NAMALWA (cell line): ENCODE data around the gene MORN1.

Source experiments
- DNase-seq: peaks from one replicate; pipeline ENCODE4 v3.0.0-alpha.2; 2015; ENCODE audit warnings: low spot score

MORN1 gene

DNA sequence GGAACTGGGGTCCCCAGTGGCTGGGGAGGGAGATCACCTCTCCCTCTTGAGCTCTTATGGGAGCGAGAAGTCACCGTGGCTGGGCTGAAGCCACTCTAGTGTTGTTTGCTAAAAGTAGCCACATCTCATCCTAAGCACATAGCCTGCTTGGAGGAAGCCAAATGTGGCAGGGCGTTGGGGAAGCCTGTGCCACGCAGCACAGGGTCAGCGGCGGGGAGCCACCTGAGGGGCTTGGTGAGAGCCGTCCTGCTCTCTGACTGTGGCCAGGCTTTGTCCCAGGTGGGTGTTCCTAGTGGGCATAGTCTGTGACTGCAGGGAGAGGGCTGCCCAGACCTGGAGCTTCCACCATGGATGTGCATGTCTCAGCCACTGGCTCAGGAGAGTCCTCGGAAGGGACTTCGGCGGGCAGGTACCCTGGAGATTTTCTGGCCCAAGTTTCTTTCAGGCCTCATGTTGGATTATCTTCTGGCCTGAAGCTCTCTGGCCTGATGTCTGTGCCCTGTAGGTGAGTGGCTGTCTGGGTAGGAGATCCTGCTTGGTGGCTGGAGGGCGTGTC lies 38.9 kb downstream of the MORN1 start:
- no peak for DNase-seq

DNA sequence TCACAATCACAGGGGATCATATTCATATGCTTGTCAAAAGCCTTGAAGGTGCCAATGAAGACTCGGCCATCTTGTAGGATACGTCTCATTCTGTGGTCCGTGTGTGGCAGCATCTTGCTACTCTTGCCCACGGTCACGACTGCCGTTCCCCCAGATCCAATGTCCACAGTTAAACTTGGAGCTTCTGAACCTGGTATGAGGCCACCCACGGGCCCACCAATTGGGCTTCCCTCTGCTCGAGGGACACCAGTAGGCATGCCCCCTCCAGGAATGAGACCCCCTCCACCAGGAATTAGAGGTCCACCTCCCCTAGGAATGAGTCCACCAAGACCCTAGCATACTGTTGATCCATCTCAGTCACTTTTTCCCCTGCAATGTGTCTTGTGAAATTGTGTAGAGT lies 39.6 kb downstream of the MORN1 start:
- DNase-seq = no peak

DNA sequence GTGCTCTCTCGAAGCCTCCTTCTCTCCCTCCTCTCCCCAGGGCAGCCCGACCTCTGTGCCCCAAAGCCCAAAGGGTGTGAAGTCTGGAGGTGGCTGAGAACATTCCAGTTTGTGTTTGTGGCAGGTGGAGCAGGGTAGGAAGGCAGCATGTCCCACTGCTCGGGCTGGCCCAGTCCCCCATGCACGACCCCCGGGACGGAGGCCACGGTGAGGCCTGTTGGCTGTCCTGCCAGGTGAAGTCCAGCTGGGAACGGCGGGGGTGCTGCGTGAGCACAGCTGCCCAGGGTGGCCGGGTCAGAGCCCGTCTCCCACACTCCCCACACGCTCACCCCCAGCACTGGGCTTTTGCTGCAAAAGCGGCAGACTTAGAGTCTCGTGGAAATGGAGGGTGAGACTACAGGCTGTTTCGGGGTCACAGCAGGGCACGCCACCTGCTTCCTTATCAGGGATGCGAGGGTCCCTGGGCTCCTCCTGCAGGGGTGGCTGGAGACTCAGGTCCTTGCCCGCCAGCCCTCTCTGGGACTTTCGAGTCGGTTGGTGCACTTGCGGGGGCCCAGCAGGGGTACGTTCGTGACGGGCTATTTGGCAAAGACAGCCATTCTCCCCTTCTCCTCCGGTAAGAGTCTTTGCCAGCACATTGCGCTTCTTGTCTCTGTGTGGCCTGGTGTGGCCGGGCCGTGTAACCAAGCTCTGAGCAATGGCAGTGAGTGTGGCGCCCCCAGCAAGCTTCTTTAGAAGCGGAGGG lies 40.3 kb downstream of the MORN1 start:
- no peak for DNase-seq

DNA sequence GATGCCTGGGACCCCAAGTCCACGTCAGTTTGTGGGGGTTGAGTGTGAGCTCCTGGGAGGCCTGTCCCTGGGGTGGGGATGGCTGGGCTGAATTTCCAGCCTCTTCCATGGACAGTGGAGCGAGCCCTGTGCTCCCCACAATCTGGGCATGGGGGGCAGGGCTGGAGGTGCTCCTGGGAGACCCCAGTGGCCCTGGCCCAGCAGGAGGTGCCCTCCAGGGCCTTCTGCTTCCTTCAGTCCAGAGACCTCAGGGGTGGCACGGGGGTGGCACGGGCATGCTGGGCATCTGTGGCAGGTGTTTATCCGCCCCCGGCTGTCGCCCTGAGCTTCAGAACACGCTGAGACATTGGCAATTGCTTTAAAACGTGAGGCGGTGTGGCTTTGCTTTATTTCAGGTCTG lies 40.9 kb downstream of the MORN1 start:
- DNase-seq = no peak

DNA sequence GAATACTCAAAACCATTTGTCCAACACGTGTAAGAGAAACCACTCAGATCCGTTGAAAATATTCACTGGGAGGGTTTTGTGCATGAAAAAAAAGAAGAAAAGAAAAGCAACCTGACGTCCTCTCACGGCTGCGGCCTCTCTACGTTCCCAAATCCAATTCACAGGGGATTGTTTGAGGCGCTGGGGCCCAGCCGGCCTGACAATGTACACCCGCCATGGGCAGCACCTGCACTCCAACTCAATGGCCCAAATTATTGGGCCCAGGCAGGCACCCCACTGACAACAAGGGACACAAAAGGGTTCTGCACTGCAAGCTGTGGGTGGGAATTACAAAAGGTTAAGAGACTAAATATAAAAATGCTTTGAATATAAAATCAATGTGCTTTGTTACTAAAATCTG lies 41.5 kb downstream of the MORN1 start:
- no peak for DNase-seq

DNA sequence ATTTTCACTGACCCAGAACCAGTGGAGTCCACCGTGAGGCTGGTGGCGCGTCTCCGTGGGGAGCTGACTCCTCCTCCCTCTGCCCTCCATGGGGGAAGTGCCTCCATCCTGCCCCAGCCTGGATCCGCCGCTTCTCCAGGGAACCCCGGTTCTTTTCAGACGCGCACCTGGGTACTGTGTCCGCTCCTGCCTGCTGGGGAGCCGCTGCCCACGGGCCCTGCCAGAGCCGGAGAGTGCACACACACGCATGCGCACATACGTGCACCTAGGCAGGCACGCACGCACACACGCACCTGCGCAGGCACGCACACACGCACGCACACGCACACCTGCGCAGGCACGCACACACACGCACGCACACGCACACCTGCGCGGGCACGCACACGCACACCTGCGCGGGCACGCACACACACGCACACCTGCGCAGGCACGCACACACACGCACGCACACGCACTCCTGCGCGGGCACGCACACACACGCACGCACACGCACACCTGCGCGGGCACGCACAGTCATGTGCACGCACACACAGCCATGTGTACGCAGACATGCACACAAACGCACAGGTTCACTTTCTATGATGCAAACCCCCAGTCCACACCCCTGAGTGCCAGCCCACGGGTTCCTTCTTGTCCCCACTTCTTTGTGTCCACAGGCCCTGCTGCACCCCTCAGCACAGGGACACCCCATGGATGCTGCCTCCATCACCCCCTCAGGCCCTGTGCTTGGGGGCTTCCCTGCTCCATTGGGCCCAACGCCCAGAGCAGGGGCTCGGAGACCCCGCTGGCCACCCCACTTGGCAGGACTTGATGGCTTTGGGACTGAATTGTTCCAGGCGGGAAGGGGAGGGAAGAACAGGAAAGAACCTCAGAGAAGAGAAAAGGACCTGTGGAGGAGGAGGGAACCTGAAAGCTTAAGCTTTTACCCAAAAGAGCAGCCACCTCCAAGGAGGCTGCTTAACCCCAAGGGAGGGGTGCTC lies 42.7 kb downstream of the MORN1 start:
- no peak for DNase-seq

DNA sequence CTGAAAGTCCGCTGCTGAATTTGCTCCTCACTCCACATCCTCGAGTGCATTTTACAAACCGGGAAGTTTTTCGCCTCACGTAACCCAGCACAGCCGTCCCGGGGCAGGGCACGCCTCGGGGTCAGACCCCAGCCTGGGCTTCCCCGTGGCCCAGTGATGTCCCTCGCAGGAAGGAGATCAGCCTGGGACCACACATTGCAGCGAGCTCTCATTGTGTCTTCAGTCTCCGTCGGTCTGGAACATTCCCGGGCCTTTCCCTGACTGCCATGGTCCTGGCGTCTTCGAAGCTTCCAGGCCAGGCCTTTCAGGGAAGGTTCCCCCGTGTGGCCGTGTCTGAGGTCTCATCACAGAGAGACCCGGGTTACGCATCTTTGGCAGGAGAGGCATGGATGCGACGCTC lies 43.5 kb downstream of the MORN1 start:
- no peak for DNase-seq

DNA sequence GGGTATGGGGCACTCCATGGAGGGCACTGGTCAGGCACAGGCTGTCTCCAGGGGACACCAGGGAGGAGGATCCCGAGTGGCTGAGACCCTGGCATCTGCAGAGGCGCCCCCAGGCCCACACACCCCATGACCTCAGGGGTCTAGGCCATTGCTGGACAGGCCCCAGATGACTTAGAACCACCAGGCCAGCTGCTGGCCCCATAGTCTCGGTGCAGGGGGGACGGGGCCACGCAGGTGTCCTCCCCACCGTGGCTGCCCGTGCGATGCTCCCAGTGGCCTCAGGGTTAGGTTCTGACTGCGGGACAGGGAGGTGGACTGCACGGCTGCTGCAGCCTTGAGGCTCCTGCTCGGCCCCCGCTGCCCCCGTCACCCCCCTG lies 44.0 kb downstream of the MORN1 start:
- DNase-seq = no peak

DNA sequence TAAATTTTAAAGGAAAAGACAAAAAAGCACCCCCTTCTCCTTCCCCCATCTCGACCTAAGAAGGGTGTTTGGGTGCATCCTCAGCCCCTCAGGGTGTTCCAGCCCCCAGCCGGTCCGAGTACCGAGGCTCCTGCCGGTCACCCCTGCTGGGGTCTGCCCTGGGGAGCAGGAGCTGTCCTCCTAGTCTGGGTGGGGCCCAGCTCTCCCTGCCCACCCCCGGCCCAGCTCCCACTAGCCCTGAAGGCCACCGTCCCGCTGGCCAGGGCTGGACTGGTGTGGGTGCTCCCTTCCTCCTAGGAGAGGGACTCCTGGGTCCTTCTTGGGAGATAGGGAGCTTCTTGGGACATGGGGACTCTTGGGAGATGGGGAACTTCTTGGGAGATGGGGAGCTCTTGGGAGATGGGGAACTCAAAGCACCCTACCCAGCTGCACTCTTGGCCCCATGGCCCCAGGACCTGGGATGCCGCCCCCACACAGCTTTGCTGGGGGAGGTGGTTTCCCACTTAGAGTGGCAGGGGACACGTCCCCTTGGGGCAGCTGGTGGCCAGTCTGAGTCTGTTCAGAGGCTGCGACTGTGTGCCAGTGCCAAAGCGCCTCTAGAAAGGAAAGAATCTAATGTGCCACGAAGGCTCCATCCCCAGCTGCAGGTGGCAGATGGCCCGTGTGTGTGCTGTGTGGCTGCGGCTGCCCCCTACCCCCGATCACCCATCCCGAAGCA lies 44.5 kb downstream of the MORN1 start:
- DNase-seq = no peak

DNA sequence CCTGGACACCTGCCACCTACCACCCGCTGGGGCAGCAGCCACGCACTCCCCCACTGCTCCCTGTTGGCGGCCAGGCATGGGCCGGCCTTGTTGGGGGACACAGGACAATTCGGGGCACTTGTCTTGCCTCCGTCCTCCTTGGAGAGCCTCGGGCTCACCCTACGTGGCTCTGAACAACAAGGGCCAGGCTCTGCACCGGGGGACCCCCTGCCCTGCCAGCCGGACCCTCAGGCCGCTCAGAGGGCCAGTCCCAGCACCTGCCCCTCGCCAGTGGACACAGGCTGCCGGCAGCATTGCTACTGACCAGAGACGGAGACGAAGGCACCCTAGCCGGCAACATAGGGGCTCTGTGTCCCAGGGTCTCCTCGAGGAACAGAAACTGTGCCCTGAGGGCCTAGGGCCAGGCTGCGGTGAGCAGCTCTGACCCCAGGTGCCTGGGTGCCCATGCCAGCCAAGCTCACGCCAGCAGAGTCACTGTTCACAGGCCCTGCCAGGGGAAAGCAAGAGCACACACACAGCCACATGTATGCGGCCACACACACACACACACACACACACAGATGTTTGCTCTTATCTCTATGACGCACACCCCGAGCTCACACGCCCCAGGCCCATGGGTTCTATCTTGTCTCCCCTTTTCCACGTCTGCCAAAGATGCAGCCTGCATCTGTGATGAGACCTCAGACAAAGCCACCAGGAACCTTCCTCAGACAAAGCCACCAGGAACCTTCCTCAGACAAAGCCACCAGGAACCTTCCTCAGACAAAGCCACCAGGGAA lies 45.9 kb downstream of the MORN1 start:
- DNase-seq = no peak

DNA sequence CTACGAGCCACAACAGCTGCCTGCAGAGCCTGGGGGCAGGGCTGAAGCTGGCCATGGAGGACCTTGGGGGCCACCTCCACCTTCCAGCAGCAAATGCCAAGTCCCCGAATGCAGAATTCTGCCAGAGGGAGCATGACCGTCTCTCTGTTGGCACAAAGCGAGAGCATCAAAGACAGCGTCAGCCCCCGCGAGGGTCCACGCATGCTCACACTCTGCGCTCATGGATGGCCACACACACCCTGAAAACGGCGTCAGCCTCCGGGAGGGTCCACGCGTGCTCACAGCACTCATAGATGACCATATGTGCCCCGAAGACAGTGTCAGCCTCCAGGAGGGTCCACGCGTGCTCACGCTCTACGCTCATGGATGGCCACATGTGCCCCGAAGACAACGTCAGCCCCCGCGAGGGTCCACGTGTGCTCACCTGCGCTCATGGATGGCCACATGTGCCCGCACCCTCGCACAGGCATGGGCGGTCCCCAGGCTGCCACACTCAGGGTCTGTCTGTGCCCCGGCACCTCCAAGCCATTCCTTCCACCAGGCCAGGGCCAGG lies 46.5 kb downstream of the MORN1 start:
- DNase-seq = no peak

DNA sequence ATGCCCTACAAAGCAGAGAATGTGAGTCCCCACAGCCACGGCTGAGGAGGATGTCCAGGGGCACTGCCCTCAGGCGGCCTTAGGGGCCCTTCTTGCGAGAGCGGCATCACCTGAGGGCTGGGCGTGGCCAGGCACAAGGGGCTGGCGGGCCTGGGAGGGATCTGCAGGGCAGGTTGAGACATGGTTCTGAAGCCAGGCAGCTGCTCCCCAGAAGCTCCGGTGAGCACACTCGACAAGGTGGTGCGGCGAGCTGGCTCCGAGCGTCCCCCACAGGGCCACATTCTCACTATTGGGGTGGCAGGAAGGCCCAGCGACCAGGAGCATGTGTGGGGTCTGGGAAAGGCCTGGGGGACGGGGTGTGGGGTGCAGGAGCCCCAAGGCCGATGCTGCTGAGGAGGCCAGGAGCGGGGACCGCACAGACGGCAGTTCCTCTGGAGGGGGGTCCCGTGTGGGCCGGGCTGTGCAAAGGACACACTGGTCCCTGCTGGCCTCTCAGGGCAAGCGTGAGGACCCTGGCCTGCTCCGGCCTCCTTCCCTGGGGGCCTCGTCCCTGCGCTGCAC lies 47.2 kb downstream of the MORN1 start:
- DNase-seq = no peak

DNA sequence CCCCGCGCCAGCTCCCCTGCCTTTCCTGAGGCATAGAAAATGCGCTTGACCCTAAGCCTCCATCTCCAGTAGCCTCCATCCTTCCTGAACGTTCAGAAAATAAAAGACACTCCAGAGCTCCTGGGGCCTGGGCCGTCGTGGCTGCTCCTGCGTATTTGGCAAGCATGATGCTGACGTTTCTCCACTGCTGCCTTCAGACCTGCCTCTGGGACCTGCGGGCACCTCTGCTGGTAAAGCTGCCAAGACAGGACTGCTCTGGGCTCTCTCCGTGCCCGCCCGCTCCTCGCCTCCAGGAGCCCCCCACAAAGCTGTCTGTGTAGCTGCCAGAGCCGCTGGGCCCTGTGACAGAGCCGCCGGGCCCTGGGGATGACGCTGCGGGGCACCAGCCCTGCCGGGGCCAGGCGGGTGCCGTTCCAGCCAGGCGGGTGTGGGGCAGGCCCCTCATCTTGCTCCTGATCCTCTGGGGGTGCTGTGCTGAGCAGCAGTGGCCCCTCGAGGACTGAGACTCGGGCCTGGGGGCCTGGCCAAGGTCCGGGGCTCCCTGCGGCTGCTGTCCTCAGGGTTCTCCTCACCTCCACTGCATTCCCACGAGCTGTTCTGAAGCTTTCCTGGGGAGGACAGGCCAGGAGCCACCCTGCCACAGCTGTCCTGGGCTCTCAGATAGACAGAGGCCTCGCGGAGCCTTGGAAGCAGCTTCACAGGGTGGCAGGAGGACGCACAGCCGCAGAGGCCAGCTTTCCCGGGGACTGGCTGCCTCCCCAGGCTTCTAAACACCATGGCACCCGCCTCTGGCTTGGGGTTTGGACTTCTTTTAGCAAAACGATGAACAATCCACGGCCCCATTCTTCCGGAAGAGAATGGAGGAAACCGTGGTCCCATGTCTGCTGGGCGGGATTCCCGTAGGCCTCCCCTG lies 48.1 kb downstream of the MORN1 start:
- DNase-seq = no peak

DNA sequence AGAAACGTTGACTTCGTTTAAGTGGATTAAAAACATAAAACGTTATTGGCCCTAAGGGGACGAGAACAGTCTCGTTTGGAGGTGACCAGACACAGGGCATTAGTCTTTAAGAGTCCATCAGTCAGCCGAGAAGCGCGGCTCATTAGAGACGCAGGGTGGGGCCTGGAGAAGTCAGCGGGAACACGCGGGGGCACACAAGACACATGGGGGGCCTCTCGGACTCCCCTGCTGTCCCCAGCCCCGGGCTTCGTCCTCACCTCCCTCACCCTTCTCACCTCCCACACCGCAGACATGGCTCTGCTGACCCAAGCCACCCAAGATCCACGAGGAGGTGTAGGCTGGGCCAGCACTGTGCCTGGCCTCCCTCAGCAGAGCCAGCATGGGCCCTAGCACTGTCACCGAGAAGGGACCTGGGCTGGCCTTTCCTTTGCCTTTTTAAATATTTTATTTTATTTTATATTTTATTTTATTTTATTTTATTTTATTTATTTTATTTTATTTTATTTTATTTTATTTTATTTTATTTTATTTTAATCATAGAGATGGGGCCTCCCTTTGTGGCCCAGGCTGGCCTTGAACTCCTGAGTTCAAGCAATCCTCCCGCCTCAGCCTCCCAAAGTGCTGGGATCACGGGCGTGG lies 48.9 kb downstream of the MORN1 start:
- DNase-seq = no peak

DNA sequence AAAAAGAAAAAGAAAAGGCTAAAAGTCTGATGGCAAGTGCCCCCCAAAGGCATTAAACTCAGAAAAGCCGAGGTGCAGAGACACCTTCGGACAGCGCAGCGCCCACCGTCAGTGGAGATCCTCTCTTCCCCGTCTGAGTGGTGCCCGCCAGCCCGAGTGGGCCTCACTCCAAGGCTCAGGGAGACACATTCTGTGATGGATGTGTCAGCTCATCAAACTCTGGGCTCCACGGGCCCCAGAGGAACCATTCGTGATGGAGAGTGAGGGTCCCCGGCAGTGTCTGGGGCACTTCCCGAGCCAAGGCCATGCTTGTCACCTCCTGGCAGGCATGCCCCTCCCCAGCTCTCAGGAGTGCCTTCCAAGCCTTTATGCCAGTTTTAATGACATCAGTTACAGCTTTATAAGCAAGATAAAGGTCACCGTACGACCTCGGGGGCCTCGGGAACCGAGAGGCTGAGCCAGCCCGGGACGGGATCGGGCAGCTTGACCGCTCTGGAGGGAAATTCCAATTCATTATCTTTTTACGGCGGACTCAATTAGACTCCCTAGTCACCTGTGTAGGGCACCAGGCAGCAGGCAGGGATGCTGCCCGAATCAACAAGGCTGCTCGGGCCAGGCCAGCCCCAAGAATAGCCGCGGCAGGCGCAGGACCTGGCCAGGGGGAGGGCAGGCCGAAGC lies 49.5 kb downstream of the MORN1 start:
- DNase-seq = no peak

DNA sequence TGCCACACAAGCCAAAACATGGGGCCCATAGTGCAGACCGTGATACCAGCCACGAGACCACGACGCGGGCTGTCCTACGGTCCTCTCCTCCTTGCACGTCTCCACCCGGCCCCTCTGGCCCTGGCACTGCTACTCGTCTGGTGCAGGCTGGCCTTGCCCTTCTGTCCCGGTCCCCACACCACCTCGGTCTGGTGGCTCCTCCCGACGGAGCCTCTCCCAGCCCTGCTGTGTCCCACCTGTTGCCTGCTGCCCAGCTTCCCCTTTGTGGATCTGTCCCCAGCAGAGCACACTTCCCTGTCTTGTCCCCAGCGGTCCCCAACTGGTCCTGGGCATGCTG lies 50.5 kb downstream of the MORN1 start:
- no peak for DNase-seq

DNA sequence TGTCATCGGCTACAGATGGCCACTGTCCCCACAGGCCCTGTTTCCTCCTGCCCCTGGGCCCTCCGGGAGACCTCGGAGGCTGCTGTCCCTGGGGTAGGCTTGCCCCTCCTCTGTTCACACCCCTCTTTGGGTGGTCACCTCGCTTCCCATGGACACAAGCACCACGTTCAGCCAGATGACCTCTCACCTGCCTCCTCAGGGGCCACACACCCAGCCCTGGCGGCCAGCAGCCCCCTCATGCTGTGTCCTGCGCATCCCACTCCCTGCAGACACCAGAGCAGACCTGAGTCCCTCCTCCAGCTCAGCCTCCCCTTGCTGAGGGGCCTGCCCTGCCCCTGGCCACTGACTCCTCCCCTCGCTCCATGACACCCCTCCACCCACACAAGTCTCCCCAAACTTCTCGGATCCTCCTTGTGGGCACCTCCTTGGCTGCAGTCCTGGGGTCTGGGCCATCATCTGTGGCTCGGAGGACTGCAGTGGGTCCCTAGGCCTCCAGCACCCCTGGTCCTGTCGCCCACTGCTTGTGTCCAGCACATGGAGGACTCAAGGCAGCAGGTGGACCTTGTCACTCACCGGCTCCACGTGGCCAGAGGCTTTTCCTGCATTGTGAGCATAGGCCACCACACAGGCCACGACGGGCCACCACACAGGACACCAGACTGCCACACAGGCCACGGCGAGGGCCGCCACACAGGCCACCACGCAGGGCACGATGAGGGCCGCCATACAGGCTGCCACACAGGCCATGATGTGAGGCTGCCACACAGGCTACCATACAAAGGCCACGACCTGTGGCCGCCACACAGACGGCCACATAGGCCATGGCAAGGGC lies 51.1 kb downstream of the MORN1 start:
- DNase-seq = no peak
